K562 treated with DMSO at 1 percent for 12 hours (cell line): ENCODE results near the gene NSUN2. TPM values are rescaled to one million over a fixed set of nuclear protein-coding genes. Genes with fewer than 3 reads are reported as not detected.

Experiments used
- total RNA-seq: library from RNA; unstranded; fragments of 300-600 nt; gene quantifications from 2 replicates; pipeline ENCODE4 v1.2.3, GENCODE V29; 2022; ENCODE audit not compliant: insufficient read depth

NSUN2 gene
- 30.3 and 51.1 TPM in 2 replicates for total RNA-seq

DNA sequence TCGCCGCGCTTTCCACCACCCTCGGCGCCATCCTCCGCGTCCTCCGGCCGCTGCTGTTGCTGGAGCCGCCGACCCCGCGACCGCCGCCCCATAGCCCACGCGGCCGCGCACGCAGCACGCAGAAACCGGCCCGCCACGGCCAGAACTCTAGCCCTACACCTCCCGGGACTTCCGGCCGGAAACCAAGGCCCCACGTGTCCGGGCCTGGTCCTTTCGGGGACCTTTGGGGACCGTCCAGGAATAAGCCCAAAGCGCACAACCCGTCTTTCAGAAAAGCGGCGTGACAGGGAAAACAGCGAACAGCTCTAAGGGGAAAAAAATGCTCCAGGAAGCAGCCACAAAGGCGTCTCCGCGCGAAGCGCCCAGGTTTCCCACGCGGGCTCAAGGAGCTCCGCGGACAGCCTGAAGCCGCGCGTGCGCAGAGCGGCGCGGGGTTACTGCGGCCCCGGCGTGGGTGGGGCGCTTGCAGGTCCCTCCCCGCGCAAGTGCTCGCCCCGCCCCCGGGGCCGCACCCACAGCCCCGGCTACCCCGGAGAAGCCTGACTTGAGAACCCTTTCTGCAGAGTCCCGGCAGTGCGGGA, at the start of gene NSUN2, which contains the start of gene SRD5A1:
Gene NSUN2 (minus strand): TSS at position 157 of the 581 bp plus-strand sequence. CDS start 65 bp downstream, at position 92.
Gene SRD5A1 (plus strand): TSS at position 553 of the 581 bp plus-strand sequence. CDS start 137 bp downstream, outside the sequence.

Other genes starting within 250 kb of the NSUN2 start
- 0.14 and 0.17 TPM in 2 replicates for gene UBE2QL1, start 184.2 kb downstream of the NSUN2 start, total RNA-seq
- gene SRD5A1, start 396 bp upstream of the NSUN2 start, total RNA-seq = 14.8 and 26.9 TPM in 2 replicates
- gene TENT4A, start 80.4 kb upstream of the NSUN2 start, total RNA-seq = 4.4 and 21.3 TPM in 2 replicates